ENCODE results near the gene DERL3. TPM values are rescaled to one million over a fixed set of nuclear protein-coding genes. Genes with fewer than 3 reads are reported as not detected.

Gene DERL3
- total and polyA plus RNA-seq, 8 donors = 0.45 to 24.5 (median 7.1) TPM

DNA sequence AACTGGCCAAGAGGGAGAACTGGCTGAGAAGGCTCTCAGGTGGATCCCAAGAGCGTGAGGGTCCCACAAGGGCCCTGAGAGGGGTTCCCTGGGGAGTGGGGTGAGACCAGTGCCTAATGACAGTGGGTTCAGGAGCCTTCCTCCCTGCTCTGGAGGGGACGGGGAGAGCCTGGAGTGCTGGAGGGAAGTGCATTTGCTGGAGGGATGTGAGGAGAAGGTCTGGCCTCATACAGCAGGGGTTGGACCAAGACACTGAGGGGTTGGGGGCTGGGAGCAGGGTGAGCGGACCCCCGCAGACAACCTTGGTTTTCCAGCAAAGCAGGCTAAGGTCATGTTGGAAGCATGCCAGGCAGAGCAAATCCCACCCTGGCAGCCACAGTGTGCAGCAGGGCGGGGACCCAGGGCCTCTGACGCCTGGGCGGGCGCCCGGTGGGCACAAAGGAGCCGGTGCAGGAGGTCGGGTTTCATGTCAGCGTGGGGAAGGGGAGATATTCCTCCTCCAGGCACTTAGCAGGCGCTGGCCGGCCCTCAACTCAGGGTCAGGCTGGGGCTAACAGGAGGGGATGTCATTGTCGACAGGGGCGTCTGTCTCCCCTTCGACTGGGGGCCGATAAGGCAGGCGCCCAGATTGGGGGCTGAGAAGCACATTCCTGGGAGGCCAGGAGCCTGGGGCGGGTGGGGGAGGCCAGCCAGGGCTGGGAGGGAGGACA, 3.1 kb upstream of the DERL3 start:
- no peaks in the 10 kb centered on the region for H3K9me3 ChIP-seq
- peaks cover 0 to 4% (median 1%) of the 10 kb centered on the region in 4 donors for H3K36me3 ChIP-seq
- H3K4me1 ChIP-seq = peaks cover 22 to 61% (median 45%) of the 10 kb centered on the region in 4 donors
- DNase-seq = peak in 1 of 2 donors; percentile 42
- 66 to 90% (median 78%) methylated on average over 11 to 20 of the region's 20 CpGs for WGBS, 5 donors
- H3K27me3 ChIP-seq = no peaks in the 10 kb centered on the region
- no peak overlapping the region for H3K4me3 ChIP-seq
- H3K27ac ChIP-seq = no peak overlapping the region
- intact Hi-C loops (cut with DNase I; ENCODE audit: low total_unique reads) = loop anchor here (10.0 kb wide), 1 partner anchor 307 kb away; no protein-coding TSS in a partner anchor
- no peak for TF ChIP-seq EP300 (IDR thresholded peaks at IDR 0.05)
- TF ChIP-seq POLR2A (IDR thresholded peaks at IDR 0.05) = no peak
- no peak for TF ChIP-seq POLR2AphosphoS5 (IDR thresholded peaks at IDR 0.05)
- TF ChIP-seq CTCF (IDR thresholded peaks at IDR 0.05) = no peak

GRCh38 chr22:23841292-23841691, 2.5 kb upstream of the DERL3 start:
- H3K27ac ChIP-seq = no peak overlapping the region
- 70 to 84% (median 83%) methylated on average over 5 of the region's 5 CpGs for WGBS, 5 donors
- TF ChIP-seq POLR2AphosphoS5 (IDR thresholded peaks at IDR 0.05) (no peak), CTCF (IDR thresholded peaks at IDR 0.05) (no peak), EP300 (IDR thresholded peaks at IDR 0.05) (no peak), POLR2A (IDR thresholded peaks at IDR 0.05) (no peak)

DNA sequence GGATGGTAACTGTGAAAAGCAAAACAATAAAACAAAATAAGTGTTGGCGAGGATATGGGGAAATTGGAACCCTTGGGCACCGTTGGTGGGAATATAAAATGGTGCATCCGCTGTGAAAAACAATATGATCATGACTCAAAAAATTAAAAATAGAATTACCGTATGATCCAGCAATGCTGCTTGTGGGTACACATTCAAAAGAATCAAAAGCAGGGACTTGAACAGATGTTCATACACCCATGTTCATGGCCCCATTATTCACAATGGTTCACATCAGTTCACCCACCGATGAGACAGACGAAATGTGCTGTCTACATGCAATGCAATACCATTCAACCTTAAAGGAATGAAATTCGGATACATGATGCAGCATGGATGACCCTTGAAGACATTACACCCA, 1.2 kb upstream of the DERL3 start:
- intact Hi-C loops (cut with DNase I; ENCODE audit: low total_unique reads) = loop anchor here (10.0 kb wide), 1 partner anchor 305 kb away; no protein-coding TSS in a partner anchor
- TF ChIP-seq POLR2A (IDR thresholded peaks at IDR 0.05) (no peak), POLR2AphosphoS5 (IDR thresholded peaks at IDR 0.05) (no peak), CTCF (IDR thresholded peaks at IDR 0.05) (no peak)
- 77 to 93% (median 87%) methylated on average over 7 of the region's 7 CpGs for WGBS, 5 donors

More at GRCh38 chr22:23841292-23841691, 2.5 kb upstream of the DERL3 start:
- no peak for DNase-seq
- Histone ChIP-seq H3K9me3 (no peaks in the 10 kb centered on the region), H3K4me3 (no peak overlapping the region), H3K36me3 (peaks cover 0 to 10% (median 6%) of the 10 kb centered on the region in 4 donors), H3K4me1 (peaks cover 22 to 61% (median 48%) of the 10 kb centered on the region in 4 donors), H3K27me3 (no peaks in the 10 kb centered on the region)
- intact Hi-C loops (cut with DNase I; ENCODE audit: low total_unique reads) = loop anchor here (10.0 kb wide), 1 partner anchor 306 kb away; no protein-coding TSS in a partner anchor

DNA sequence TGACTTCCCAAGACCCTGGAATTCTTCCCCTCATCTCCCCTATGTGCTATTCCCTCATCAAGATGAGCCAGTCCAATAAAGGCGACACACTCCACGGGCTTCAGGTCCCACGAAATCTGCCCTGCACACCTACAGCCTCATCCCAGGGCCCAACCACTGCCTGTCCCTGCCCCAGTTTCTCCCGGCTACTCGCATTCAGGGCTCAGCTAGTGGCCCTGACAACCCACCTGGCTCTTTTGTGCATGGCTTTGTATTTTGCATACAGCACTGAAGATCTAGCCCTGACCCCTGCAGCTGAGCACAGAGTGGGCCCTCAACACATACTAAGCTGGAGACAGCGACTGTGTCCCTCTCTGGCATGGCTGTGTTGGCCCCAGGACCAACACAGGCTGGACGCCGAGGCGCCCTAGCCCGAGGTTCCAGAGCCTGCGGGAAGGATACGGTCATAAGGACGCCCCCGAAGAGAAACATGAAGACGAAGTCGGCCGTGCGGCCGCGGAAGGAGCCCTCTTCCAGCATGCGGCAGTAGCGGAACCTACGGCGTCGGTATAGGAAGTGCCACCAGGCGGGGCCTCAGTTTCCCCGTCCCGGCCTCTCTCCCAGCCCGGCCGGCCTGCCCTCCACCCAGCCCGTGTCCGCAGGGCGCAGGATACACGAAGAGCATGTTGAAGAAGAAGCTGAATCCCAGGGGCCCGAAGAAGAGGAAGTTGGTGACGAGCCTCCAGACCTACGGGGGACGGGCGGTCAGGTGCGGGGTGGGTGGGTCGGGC, 710 bp downstream of the DERL3 start:
- Histone ChIP-seq H3K27ac (peak overlapping the region in 4 of 5 donors; percentile 44 to 67 (median 54)), H3K4me1 (peaks cover 29 to 67% (median 56%) of the 10 kb centered on the region in 4 donors), H3K36me3 (peaks cover 17 to 42% (median 38%) of the 10 kb centered on the region in 4 donors), H3K27me3 (no peaks in the 10 kb centered on the region), H3K4me3 (peak overlapping the region; percentile 47 to 61 (median 53)), H3K9me3 (no peaks in the 10 kb centered on the region)
- no peak for DNase-seq
- TF ChIP-seq POLR2AphosphoS5 (IDR thresholded peaks at IDR 0.05) (no peak), POLR2A (IDR thresholded peaks at IDR 0.05) (no peak), CTCF (IDR thresholded peaks at IDR 0.05) (no peak), EP300 (IDR thresholded peaks at IDR 0.05) (no peak)
- intact Hi-C loops (cut with DNase I; ENCODE audit: low total_unique reads) = no loop called here
- 15 to 27% (median 21%) methylated on average over 24 to 41 of the region's 41 CpGs for WGBS, 5 donors

More for the DNA sequence above, 1.2 kb upstream of the DERL3 start:
- no peak overlapping the region for H3K4me3 ChIP-seq
- H3K27ac ChIP-seq = no peak overlapping the region
- peaks cover 29 to 62% (median 56%) of the 10 kb centered on the region in 4 donors for H3K4me1 ChIP-seq
- H3K9me3 ChIP-seq = no peaks in the 10 kb centered on the region
- no peaks in the 10 kb centered on the region for H3K27me3 ChIP-seq
- DNase-seq = no peak
- peaks cover 0 to 22% (median 19%) of the 10 kb centered on the region in 4 donors for H3K36me3 ChIP-seq

Data from stomach (tissue), 9 donors.